ENCODE results near the gene PICALM. TPM values are rescaled to one million over a fixed set of nuclear protein-coding genes. Genes with fewer than 3 reads are reported as not detected.

PICALM gene
- total and polyA plus RNA-seq, 2 of the 4 experiments (the other 2 are of a cell fraction): 235 to 453 TPM

DNA sequence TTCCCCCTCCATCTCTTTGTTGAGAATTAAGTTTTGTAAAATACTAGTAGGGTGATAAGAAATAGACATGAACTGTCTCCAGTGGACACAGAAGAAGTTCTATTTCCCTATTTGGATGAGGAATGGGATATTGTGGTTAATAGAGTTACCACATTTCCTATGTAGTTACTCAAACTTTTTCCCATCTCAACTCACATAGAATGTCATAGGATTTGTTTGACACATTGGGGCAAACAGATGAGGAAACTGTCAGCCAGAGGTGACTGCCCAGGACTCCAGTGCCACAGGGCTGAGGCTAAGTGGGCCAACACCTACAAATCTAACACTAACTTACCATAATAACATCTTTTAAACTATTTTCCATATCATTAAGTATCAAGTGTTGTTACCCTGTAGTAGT, 155.4 kb downstream of the PICALM start:
- CTCF ChIA-PET: interaction anchor here (1.3 kb wide), 1 partner anchor 9 kb away, joined by 3 read pairs; no protein-coding TSS in a partner anchor
- no peak overlapping the region for H3K18ac ChIP-seq (ENCODE audit: low read depth, low read length)
- in situ Hi-C loops (cut with MboI; ENCODE audit: low sequenced_read_pairs): no loop called here

More for the DNA sequence above, 155.4 kb downstream of the PICALM start:
- no peak overlapping the region for H3K4me3 ChIP-seq (ENCODE audit: insufficient read depth, low read depth, low read length)
- no peak overlapping the region for H2AFZ ChIP-seq (replicated peaks; ENCODE audit: low read length, poor library complexity)
- H2BK15ac ChIP-seq (ENCODE audit: low read depth, low read length): no peak overlapping the region
- H4K91ac ChIP-seq (ENCODE audit: insufficient read depth, low read depth, low read length): no peak overlapping the region
- POLR2A ChIA-PET (ENCODE audit: unreplicated experiment): no interaction called here
- no peak overlapping the region for H2BK5ac ChIP-seq (ENCODE audit: low read depth, low read length, poor library complexity, severe bottlenecking)
- no peaks in the 10 kb centered on the region for H3K36me3 ChIP-seq (ENCODE audit: control insufficient read depth, insufficient read depth, low read length)
- no peak overlapping the region for H3K27ac ChIP-seq (ENCODE audit: insufficient read depth, low read length)
- H3K9me1 ChIP-seq (ENCODE audit: insufficient read depth, low read length): no peaks in the 10 kb centered on the region
- H4K20me1 ChIP-seq (ENCODE audit: insufficient read depth, low read length): no peaks in the 10 kb centered on the region
- H3K14ac ChIP-seq (replicated peaks; ENCODE audit: low read depth, low read length): no peak overlapping the region
- no peak overlapping the region for H3K23ac ChIP-seq (ENCODE audit: low read depth, low read length)
- H3K79me1 ChIP-seq (ENCODE audit: low read depth in 1 of 2, low read length in 2 of 2): no peaks in the 10 kb centered on the region
- intact Hi-C loops (cut with micrococcal nuclease) (no loop called here), dilution Hi-C loops (cut with HindIII; ENCODE audit: low sequenced_read_pairs, unreplicated experiment) (no loop called here)
- no peak overlapping the region for H4K8ac ChIP-seq (ENCODE audit: low read depth in 2 of 2, low read length in 2 of 2)
- H3K4me1 ChIP-seq (ENCODE audit: control insufficient read depth, insufficient read depth, low read length): no peaks in the 10 kb centered on the region
- no peak overlapping the region for H3K56ac ChIP-seq (ENCODE audit: extremely low read depth, insufficient read depth, low read length)
- no peak for TF ChIP-seq SMC3 (IDR thresholded peaks at IDR 0.05; ENCODE audit: low read depth, low read length)
- TF ChIP-seq CHD1 (IDR thresholded peaks at IDR 0.05; ENCODE audit: low read depth, low read length): no peak
- TF ChIP-seq RCOR1 (IDR thresholded peaks at IDR 0.05; ENCODE audit: insufficient replicate concordance, low read length): no peak
- no peak for TF ChIP-seq FOS (IDR thresholded peaks at IDR 0.05; ENCODE audit: low read depth, low read length)
- TF ChIP-seq MXI1 (IDR thresholded peaks at IDR 0.05; ENCODE audit: borderline replicate concordance, low read depth, low read length): no peak
- no peak for TF ChIP-seq MAFK (IDR thresholded peaks at IDR 0.05; ENCODE audit: low read depth, low read length)
- no peak for TF ChIP-seq NFE2L2 (IDR thresholded peaks at IDR 0.05; ENCODE audit: low read depth, low read length)
- TF ChIP-seq POLR2A (IDR thresholded peaks at IDR 0.05; ENCODE audit: low read depth, low read length): no peak
- no peak for TF ChIP-seq RFX5 (IDR thresholded peaks at IDR 0.05; ENCODE audit: low read depth, low read length)
- no peak for TF ChIP-seq MAZ (IDR thresholded peaks at IDR 0.05; ENCODE audit: borderline replicate concordance, low read depth, low read length)
- no peak for TF ChIP-seq RAD21 (IDR thresholded peaks at IDR 0.05; ENCODE audit: low read length)
- TF ChIP-seq, protein P1, sequence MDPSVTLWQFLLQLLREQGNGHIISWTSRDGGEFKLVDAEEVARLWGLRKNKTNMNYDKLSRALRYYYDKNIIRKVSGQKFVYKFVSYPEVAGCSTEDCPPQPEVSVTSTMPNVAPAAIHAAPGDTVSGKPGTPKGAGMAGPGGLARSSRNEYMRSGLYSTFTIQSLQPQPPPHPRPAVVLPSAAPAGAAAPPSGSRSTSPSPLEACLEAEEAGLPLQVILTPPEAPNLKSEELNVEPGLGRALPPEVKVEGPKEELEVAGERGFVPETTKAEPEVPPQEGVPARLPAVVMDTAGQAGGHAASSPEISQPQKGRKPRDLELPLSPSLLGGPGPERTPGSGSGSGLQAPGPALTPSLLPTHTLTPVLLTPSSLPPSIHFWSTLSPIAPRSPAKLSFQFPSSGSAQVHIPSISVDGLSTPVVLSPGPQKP (IDR thresholded peaks at IDR 0.05; ENCODE audit: borderline replicate concordance, low read depth, low read length): no peak
- TF ChIP-seq BHLHE40 (IDR thresholded peaks at IDR 0.05; ENCODE audit: low read depth, low read length): no peak
- TF ChIP-seq USF2 (IDR thresholded peaks at IDR 0.05; ENCODE audit: low read depth, low read length): no peak
- TF ChIP-seq CEBPB (IDR thresholded peaks at IDR 0.05; ENCODE audit: low read depth, low read length): no peak
- ATAC-seq (ENCODE audit: low read depth) (no peak), DNase-seq (no peak)
- peaks cover 5% of the 10 kb centered on the region for H3K27me3 ChIP-seq (ENCODE audit: control insufficient read depth, insufficient read depth, low read length)
- no peak overlapping the region for H2BK120ac ChIP-seq (ENCODE audit: low read depth, low read length)
- no TSS peak for BruUV-seq (replicated peaks)
- H2AK9ac ChIP-seq (replicated peaks; ENCODE audit: low read depth, low read length, poor library complexity): no peak overlapping the region
- no peak overlapping the region for H2BK20ac ChIP-seq (ENCODE audit: low read depth, low read length)
- H3K4ac ChIP-seq (ENCODE audit: low read depth, low read length): no peak overlapping the region
- H3K4me2 ChIP-seq (ENCODE audit: low read depth, low read length): no peak overlapping the region
- H3K9ac ChIP-seq (ENCODE audit: low read depth, low read length): no peak overlapping the region
- no peak overlapping the region for H2AK5ac ChIP-seq (ENCODE audit: low read depth, low read length)
- H3K9me3 ChIP-seq (ENCODE audit: control insufficient read depth, insufficient read depth, low read length): peaks cover 4% of the 10 kb centered on the region
- no peak overlapping the region for H4K5ac ChIP-seq (ENCODE audit: low read depth, low read length)

Data from IMR-90 (cell line).